Vein endothelial cell (primary cell): ENCODE measurements around the gene RASL10A. TPM values are rescaled to one million over a fixed set of nuclear protein-coding genes. Genes with fewer than 3 reads are reported as not detected.

Experiments
- small RNA-seq: library from RNA; depleted of rRNA; stranded (forward); fragments of <200 nt; gene quantifications from one replicate; pipeline ENCODE3, GENCODE V24; 2012
- total RNA-seq: library from RNA; depleted of rRNA; stranded (reverse); fragments of >200 nt; gene quantifications from 2 replicates; pipeline ENCODE4 v1.2.3, GENCODE V29; 2012

Gene RASL10A
- total RNA-seq: 0.96 and 1.3 TPM in 2 replicates

GRCh38 chr22:29315286-29316140, at the start of gene RASL10A:
Gene RASL10A (minus strand): TSS chr22:29315697. CDS start chr22:29315246, 451 bp downstream.

GRCh38 chr22:29306175-29306834, 9.2 kb downstream of the RASL10A start, which contains the start of gene GAS2L1:
Gene GAS2L1 (plus strand): TSS chr22:29306650. CDS start chr22:29308106, 1,456 bp downstream.

DNA sequence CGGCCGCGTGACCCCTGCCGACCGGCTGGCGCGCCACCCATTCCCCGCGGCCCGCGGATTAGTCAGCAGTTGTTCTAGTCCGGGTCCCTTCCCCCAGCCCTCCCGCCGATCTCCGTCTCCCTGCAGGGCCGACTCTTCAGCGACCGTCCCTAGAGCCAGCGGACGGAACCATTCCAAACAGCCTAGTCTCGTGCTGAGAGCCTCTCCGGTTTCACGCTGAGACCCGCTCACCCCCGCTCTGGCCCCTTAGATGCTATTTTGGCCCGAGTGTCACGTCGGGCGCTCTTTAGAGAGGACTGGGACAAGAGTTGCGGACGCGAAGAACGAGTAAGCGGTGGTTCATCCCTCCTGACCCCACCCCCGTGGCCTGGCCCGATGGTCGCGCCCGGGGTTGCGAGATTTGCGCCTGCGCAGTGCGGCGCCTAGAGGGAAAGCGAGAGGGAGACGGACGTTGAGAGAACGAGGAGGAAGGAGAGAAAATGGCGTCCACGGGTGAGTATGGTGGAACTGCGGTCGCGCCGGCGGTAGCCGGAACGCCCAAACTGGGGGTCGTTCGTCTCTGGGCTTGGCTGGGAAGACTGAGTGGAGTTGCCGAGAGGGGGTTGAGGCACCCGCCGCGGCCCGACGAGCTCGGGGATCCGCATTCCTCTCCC, 47.5 kb downstream of the RASL10A start, which contains the start of the genes EWSR1 and RHBDD3:
Gene EWSR1 (plus strand): TSS at position 411 of the 653 bp plus-strand sequence. CDS start 69 bp downstream, at position 480.
Gene RHBDD3 (minus strand): TSS at position 124 of the 653 bp plus-strand sequence. CDS start 2,355 bp downstream, outside the sequence.

Small RNAs within 50 kb of the gene (small RNA-seq; reads per million reads assigned to genes)
- not detected for gene MIR3653

Other genes with a start within 250 kb of the RASL10A start
- 0.65 and 0.67 TPM in 2 replicates for gene KREMEN1, start 242.7 kb downstream of the RASL10A start, total RNA-seq
- gene EMID1, start 109.8 kb downstream of the RASL10A start, total RNA-seq: under 0.01 TPM in 1 of 2 replicates, not detected in the other
- gene RHBDD3, start 47.7 kb downstream of the RASL10A start, total RNA-seq: 29.4 and 31.4 TPM in 2 replicates
- gene EWSR1, start 47.4 kb downstream of the RASL10A start, total RNA-seq: 226 and 264 TPM in 2 replicates
- gene GAS2L1, start 9.0 kb downstream of the RASL10A start, total RNA-seq: 27.2 and 38.2 TPM in 2 replicates
- gene AP1B1, start 72.9 kb upstream of the RASL10A start, total RNA-seq: 139 and 142 TPM in 2 replicates
- gene RFPL1, start 122.9 kb upstream of the RASL10A start, total RNA-seq: not detected in 2 replicates
- 0.86 and 0.98 TPM in 2 replicates for gene NEFH, start 164.5 kb upstream of the RASL10A start, total RNA-seq
- 59.9 and 65.0 TPM in 2 replicates for gene THOC5, start 238.1 kb upstream of the RASL10A start, total RNA-seq